ENCODE results near the gene SEC24D. TPM values are rescaled to one million over a fixed set of nuclear protein-coding genes. Genes with fewer than 3 reads are reported as not detected.

The SEC24D gene, protein sequence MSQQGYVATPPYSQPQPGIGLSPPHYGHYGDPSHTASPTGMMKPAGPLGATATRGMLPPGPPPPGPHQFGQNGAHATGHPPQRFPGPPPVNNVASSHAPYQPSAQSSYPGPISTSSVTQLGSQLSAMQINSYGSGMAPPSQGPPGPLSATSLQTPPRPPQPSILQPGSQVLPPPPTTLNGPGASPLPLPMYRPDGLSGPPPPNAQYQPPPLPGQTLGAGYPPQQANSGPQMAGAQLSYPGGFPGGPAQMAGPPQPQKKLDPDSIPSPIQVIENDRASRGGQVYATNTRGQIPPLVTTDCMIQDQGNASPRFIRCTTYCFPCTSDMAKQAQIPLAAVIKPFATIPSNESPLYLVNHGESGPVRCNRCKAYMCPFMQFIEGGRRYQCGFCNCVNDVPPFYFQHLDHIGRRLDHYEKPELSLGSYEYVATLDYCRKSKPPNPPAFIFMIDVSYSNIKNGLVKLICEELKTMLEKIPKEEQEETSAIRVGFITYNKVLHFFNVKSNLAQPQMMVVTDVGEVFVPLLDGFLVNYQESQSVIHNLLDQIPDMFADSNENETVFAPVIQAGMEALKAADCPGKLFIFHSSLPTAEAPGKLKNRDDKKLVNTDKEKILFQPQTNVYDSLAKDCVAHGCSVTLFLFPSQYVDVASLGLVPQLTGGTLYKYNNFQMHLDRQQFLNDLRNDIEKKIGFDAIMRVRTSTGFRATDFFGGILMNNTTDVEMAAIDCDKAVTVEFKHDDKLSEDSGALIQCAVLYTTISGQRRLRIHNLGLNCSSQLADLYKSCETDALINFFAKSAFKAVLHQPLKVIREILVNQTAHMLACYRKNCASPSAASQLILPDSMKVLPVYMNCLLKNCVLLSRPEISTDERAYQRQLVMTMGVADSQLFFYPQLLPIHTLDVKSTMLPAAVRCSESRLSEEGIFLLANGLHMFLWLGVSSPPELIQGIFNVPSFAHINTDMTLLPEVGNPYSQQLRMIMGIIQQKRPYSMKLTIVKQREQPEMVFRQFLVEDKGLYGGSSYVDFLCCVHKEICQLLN
- total RNA-seq, result 45.4 and 51.3 TPM in 2 replicates

DNA sequence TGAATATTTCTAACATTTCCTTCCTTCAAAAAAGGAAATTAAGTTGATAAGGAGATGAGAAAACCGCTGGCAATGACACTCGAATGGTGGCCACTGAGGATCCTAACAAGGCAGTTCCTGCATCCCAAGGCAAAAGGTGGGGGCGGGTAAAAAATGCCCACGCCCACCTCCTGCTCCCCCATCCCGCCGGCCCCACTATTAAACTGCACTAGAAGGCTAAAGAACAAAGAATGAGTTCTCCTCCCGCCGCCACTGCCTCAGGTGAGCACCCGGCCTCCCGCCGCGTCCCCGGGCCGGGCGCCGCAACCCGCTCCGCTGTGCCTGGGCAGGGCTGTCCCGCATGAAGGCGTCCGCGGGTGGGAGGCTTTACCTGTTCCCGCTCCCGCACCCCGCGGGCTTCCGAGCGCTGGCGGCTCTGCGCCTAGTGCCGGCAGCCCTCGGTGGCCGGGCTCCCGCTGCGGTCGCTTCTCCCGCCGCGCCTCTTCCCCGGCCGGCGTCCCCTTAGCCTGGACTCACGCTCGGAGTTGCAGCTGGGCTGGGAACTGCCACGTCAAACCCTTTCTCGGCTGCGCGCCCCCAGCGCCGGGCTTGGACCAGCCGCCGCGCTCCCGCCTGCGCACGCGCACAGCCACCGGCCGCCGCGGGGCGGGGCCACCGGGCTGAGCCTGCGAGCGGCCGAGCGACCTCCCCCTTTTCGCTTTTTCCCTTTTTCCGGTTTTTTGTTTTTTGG is at the start of gene SEC24D:
SEC24D (minus strand) TSS at position 556 of the 730 bp plus-strand sequence. CDS start 2,430 bp downstream, outside the sequence.

DNA sequence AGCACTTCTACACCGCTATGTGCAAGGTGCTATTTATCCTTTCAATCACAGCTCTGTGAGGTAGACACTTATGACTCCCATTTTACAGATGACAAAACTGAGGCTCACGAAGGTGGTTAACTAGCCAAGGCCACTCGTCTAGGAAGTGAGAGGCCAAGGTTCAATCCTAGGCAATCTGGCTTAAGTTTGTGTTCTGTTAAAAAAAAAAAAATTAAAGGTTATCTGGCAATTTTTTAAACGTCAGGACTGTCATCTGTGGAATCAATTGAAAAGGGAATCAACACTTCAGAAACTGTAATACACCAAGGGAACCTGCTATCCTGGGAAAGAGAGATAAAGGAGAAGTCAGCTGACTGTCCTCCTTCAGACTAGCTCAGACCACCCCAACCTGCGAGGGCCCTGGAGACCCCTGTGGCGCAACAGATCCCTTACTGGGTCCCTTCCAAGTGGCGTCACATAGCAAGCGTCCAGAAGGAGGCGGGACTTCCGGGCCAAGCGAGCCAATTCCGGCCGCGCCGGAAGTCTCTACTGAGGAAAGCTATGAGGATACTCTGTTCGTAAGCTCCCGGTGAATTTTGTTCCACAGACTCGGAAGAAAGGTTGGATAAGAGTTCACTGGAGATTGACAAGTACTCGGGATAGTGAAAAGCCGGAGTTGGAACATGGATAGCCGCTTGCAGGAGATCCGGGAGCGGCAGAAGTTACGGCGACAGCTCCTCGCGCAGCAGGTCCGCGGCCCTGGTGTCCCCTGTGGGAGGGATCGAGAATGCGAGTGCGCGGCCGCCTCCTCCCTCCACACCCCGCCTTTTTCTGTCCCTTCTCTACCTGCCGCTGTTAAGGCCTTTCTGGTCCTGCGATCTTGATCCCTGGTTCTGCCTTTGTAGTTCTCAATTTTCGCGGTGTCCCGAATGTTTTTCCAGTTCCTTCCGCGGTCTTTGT is 150.8 kb downstream of the SEC24D start, which contains the start of gene METTL14:
METTL14 (plus strand) TSS at position 520 of the 939 bp plus-strand sequence; CDS start at position 663, 143 bp downstream.

Other genes starting within 250 kb of the SEC24D start
- 16.7 and 49.0 TPM in 2 replicates for gene METTL14, start 150.7 kb downstream of the SEC24D start, total RNA-seq
- under 0.01 and 0.61 TPM in 2 replicates for gene SYNPO2, start 52.7 kb upstream of the SEC24D start, total RNA-seq

Measured in epithelial cell of umbilical artery (primary cell).